Prostate gland (tissue), 2 donors: ENCODE measurements around the gene GZMM.

Experiments used
- POLR2A ChIP-seq: fragments of 450-650 bp; IDR thresholded peaks from one replicate; pipeline ENCODE4 v1.6.1; 2016; ENCODE audit warnings: antibody characterized with exemption, mild to moderate bottlenecking
- TF ChIP-seq, protein P1 (sequence below), 4 experiments: fragments of 200-600 bp in 2 of 4; fragments of 450-650 bp in 2 of 4; sonication (generic) in 2 of 4; IDR thresholded peaks; 1 replicate in 3 of 4; 2 replicates in 1 of 4; pipeline ENCODE4 v1.5.1; 2016 to 2019; ENCODE audit warnings: antibody characterized with exemption in 4 of 4, mild to moderate bottlenecking in 2 of 4, moderate library complexity in 2 of 4

GRCh38 chr19:567296-567900 is 23.5 kb downstream of the GZMM start:
- no peak for TF ChIP-seq POLR2A
- TF ChIP-seq, protein P1, sequence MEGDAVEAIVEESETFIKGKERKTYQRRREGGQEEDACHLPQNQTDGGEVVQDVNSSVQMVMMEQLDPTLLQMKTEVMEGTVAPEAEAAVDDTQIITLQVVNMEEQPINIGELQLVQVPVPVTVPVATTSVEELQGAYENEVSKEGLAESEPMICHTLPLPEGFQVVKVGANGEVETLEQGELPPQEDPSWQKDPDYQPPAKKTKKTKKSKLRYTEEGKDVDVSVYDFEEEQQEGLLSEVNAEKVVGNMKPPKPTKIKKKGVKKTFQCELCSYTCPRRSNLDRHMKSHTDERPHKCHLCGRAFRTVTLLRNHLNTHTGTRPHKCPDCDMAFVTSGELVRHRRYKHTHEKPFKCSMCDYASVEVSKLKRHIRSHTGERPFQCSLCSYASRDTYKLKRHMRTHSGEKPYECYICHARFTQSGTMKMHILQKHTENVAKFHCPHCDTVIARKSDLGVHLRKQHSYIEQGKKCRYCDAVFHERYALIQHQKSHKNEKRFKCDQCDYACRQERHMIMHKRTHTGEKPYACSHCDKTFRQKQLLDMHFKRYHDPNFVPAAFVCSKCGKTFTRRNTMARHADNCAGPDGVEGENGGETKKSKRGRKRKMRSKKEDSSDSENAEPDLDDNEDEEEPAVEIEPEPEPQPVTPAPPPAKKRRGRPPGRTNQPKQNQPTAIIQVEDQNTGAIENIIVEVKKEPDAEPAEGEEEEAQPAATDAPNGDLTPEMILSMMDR (IDR thresholded peaks at IDR 0.05), result no peak
